Mesendoderm (in vitro differentiated cells): ENCODE results near the gene GDNF. TPM values are rescaled to one million over a fixed set of nuclear protein-coding genes. Genes with fewer than 3 reads are reported as not detected.

Source experiments
- DNase-seq: peaks from one replicate; pipeline ENCODE4 v3.0.0; 2013
- H2AK5ac ChIP-seq: 2 replicates; pipeline ENCODE4 v1.6.1; 2013; ENCODE audit warnings: low read length, inconsistent platforms
- H2BK120ac ChIP-seq: 2 replicates; pipeline ENCODE4 v1.6.1; 2013; ENCODE audit warnings: low read depth, mild to moderate bottlenecking, low read length, moderate library complexity, mixed read lengths
- H2BK15ac ChIP-seq: replicated peaks from 2 replicates; pipeline ENCODE4 v1.6.1; 2013; ENCODE audit warnings: low read depth, mild to moderate bottlenecking, moderate library complexity
- H2BK5ac ChIP-seq: 2 replicates; pipeline ENCODE4 v1.6.1; 2013; ENCODE audit warnings: low read length, inconsistent platforms
- H3K18ac ChIP-seq: 2 replicates; pipeline ENCODE4 v1.6.1; 2013; ENCODE audit warnings: mild to moderate bottlenecking, low read length, mixed read lengths
- H3K23ac ChIP-seq: one replicate; pipeline ENCODE4 v1.6.1; 2013; ENCODE audit warnings: low read length
- H3K27ac ChIP-seq: 2 replicates; pipeline ENCODE4 v1.5.1; 2013; ENCODE audit warnings: low read depth, mild to moderate bottlenecking, inconsistent platforms, low read length, moderate library complexity
- H3K27me3 ChIP-seq: 2 replicates; pipeline ENCODE4 v1.6.1; 2013; ENCODE audit warnings: low read length, control low read depth, mild to moderate bottlenecking, inconsistent platforms; ENCODE audit not compliant: insufficient read depth, poor library complexity
- H3K36me3 ChIP-seq: 2 replicates; pipeline ENCODE4 v1.6.1; 2013; ENCODE audit warnings: low read length, inconsistent platforms; ENCODE audit not compliant: control insufficient read depth, insufficient read depth
- H3K4ac ChIP-seq: one replicate; pipeline ENCODE4 v1.6.1; 2013; ENCODE audit warnings: low read depth, mild to moderate bottlenecking, low read length, moderate library complexity
- H3K4me1 ChIP-seq: 2 replicates; pipeline ENCODE4 v1.6.1; 2013; ENCODE audit warnings: low read depth, low read length, inconsistent platforms; ENCODE audit not compliant: control insufficient read depth
- H3K4me2 ChIP-seq: 2 replicates; pipeline ENCODE4 v1.6.1; 2013; ENCODE audit warnings: low read length
- H3K4me3 ChIP-seq: 2 replicates; pipeline ENCODE4 v1.5.1; 2013; ENCODE audit warnings: mild to moderate bottlenecking, low read length
- H3K56ac ChIP-seq: one replicate; pipeline ENCODE4 v1.6.1; 2013; ENCODE audit warnings: low read length
- H3K79me1 ChIP-seq: 2 replicates; pipeline ENCODE4 v1.6.1; 2013; ENCODE audit warnings: low read length, inconsistent platforms
- H3K79me2 ChIP-seq: 2 replicates; pipeline ENCODE4 v1.6.1; 2013; ENCODE audit warnings: mild to moderate bottlenecking, low read length; ENCODE audit not compliant: control insufficient read depth, insufficient read depth
- H3K9ac ChIP-seq: 2 replicates; pipeline ENCODE4 v1.6.1; 2013; ENCODE audit warnings: low read length, inconsistent platforms
- H4K5ac ChIP-seq: one replicate; pipeline ENCODE4 v1.6.1; 2013; ENCODE audit warnings: low read length
- H4K8ac ChIP-seq: one replicate; pipeline ENCODE4 v1.6.1; 2013; ENCODE audit warnings: low read depth, mild to moderate bottlenecking, control low read depth, low read length, moderate library complexity
- WGBS: extraction: QIAGEN DNeasy Blood & Tissue Kit; methylation state at CpG from one replicate; pipeline ENCODE4 v1.1.7; 2013; ENCODE audit warnings: low lambda C conversion rate, missing lambda C conversion rate; ENCODE audit not compliant: insufficient coverage; ENCODE audit errors: extremely low coverage; 5-methylcytosine and 5-hydroxymethylcytosine counted together
- polyA plus RNA-seq, 2 experiments: library from polyadenylated mRNA; stranded (reverse); fragments of 200-250 nt; gene quantifications; one replicate each; pipeline ENCODE4 v1.2.3, GENCODE V29; 2013

GDNF gene
- polyA plus RNA-seq (2013, experiment 1 of 2), result 2.8 TPM
- polyA plus RNA-seq (2013, experiment 2 of 2), result 3.1 TPM

DNA sequence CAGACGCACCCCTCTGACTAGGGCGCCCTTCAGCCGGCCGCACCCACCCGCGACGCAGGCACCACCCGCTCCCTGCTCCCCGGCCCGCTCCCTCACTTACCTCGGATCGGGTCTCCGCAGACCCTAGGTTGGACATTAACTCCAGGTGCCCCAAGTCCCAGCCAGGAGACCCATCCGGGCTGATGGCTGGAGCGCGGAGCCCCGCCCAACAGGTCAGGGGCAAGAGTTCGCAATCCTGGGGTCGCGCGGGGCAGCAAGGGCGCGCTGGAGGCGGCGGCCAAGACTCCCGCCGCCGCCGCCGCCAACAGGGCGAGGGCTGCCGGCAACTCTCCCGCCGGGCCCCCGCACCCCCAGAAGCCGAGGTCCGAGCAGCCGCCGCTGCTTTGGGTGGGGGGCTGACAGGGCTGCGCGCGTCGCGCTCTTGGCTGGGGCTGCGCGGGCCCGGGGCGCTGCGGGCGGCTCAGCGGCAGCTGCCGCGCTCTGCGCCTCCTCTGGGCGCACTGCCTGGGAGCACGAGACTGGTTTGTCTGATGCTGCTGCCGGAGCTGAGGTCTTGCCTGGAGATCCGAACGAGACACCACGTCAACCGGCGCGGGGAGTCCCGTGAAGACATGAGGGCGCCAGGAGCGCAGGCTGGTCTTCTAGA lies at the start of gene GDNF:
Gene GDNF, minus strand, starts transcription at position 635 of the 646 bp plus-strand sequence. CDS start 5,245 bp downstream, outside the sequence.
- peak within 1 kb of the TSS; percentile 51 for H3K9ac ChIP-seq
- no peak within 1 kb of the TSS for H3K4ac ChIP-seq
- no peak within 1 kb of the TSS for H2BK5ac ChIP-seq
- WGBS, result no CpG with 5 or more reads among the region's 66 CpGs
- H4K5ac ChIP-seq, result no peak within 1 kb of the TSS
- no peak within 1 kb of the TSS for H2BK120ac ChIP-seq
- no peak within 1 kb of the TSS for H3K23ac ChIP-seq
- peak within 1 kb of the TSS; percentile 70 for H3K56ac ChIP-seq
- H3K4me2 ChIP-seq, result peak within 1 kb of the TSS; percentile 58
- H3K4me1 ChIP-seq, result peaks cover 17% of the 10 kb centered on the region
- peaks cover 43% of the 10 kb centered on the region for H3K27me3 ChIP-seq
- no peaks in the 10 kb centered on the region for H3K79me1 ChIP-seq
- no peak within 1 kb of the TSS for H4K8ac ChIP-seq
- H3K36me3 ChIP-seq, result no peaks in the 10 kb centered on the region
- H3K79me2 ChIP-seq, result no peaks in the 10 kb centered on the region
- no peak within 1 kb of the TSS for H2AK5ac ChIP-seq
- H2BK15ac ChIP-seq, result peak within 1 kb of the TSS; percentile 57
- DNase-seq, result peak; percentile 68
- peak within 1 kb of the TSS; percentile 8 for H3K4me3 ChIP-seq
- no peak within 1 kb of the TSS for H3K27ac ChIP-seq
- H3K18ac ChIP-seq, result peak within 1 kb of the TSS; percentile 32

DNA sequence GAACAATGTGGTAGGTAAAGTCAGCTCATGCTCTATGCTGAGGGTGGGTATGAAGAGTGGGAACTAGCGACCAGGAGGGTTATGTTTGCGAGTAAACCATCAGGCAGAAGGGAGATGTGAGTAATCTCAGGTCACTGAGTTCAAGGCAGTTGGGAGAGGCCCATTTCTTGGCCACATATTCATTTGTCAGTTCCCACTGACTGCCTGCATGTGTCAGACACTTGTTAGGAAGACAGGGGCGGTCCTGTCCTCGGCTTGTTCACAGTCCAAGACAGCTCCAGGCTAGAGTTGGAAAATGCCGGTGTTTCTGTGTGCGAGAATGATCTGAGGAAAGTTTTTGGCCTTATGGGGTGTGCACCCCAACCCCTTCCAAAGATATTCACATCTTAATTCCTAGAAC lies 48.6 kb upstream of the GDNF start:
- no CpG with 5 or more reads among the region's 6 CpGs for WGBS
- Histone ChIP-seq H3K79me1 (no peaks in the 10 kb centered on the region), H3K18ac (no peak overlapping the region), H2BK15ac (no peak overlapping the region), H3K9ac (no peak overlapping the region), H3K4ac (no peak overlapping the region), H3K27me3 (no peaks in the 10 kb centered on the region), H3K4me3 (no peak overlapping the region), H3K4me1 (no peaks in the 10 kb centered on the region), H2BK120ac (no peak overlapping the region), H4K5ac (no peak overlapping the region), H3K4me2 (no peak overlapping the region), H3K27ac (no peak overlapping the region), H3K56ac (no peak overlapping the region), H3K23ac (no peak overlapping the region), H3K79me2 (no peaks in the 10 kb centered on the region), H2AK5ac (no peak overlapping the region), H3K36me3 (no peaks in the 10 kb centered on the region), H4K8ac (no peak overlapping the region), H2BK5ac (no peak overlapping the region)
- no peak for DNase-seq

DNA sequence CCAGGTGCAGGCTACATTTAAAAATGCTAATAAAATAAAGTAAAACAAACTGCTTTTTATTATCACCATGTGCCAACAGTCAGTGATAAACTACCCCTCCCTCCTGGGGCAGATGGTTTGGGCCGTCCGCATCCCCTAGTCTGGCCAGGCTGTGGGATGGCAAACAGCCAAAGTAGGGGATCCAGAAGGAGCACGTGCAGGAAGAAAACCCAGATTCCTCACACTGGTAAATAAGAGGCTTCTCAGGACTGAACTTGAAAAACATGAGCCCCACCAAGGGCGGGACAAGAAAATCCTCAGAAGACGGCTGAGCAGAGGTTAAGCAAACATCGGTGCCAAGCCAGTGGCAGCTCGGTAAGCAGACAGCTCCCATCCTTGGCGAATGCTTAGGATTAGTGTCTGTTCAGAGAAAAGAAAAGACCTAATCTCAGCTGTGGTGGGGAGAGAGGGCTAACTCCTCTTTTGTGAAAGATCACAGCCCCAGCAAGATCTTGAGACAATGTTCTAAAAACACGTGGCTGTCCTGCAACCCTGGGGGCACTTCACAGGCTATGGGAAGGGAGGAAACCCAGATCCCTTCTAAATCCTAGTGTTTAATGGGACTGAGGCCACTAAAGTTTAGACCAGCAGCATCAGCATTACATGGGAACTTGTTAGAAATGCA lies 46.5 kb upstream of the GDNF start:
- Histone ChIP-seq H3K36me3 (no peaks in the 10 kb centered on the region), H3K27me3 (no peaks in the 10 kb centered on the region), H3K23ac (no peak overlapping the region), H3K79me2 (no peaks in the 10 kb centered on the region), H2BK5ac (no peak overlapping the region), H3K4me1 (no peaks in the 10 kb centered on the region), H2AK5ac (no peak overlapping the region), H3K9ac (no peak overlapping the region), H3K4me2 (no peak overlapping the region), H3K4me3 (no peak overlapping the region), H3K4ac (no peak overlapping the region), H3K56ac (no peak overlapping the region), H4K8ac (no peak overlapping the region), H4K5ac (no peak overlapping the region), H2BK120ac (no peak overlapping the region), H3K79me1 (no peaks in the 10 kb centered on the region), H3K27ac (no peak overlapping the region), H2BK15ac (no peak overlapping the region), H3K18ac (no peak overlapping the region)
- WGBS, result no CpG with 5 or more reads among the region's 9 CpGs
- DNase-seq, result no peak

DNA sequence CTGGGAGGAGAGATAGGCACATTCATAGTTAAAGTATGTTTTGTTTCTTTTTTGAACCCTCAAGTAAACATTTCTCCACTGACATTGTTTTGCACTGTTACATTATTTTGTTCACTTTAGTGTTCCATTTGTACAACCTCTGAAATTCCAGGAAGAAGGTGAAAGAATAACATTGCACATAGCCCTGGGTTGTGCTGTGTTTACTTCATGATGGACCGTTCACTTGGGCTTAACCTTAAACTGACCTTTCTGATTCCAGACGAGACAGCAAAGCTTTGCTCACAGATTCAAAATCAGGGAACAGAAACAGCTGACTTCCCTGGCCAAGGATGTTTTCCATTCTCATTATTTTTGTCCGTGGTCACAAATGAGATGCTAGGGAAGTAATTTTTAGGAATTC lies 42.8 kb upstream of the GDNF start:
- no peaks in the 10 kb centered on the region for H3K36me3 ChIP-seq
- H3K27me3 ChIP-seq, result no peaks in the 10 kb centered on the region
- no peak overlapping the region for H3K9ac ChIP-seq
- no peak overlapping the region for H3K4ac ChIP-seq
- H3K23ac ChIP-seq, result no peak overlapping the region
- no peaks in the 10 kb centered on the region for H3K79me2 ChIP-seq
- no peak overlapping the region for H4K8ac ChIP-seq
- H3K27ac ChIP-seq, result no peak overlapping the region
- no peak overlapping the region for H2BK120ac ChIP-seq
- H3K56ac ChIP-seq, result no peak overlapping the region
- no peak overlapping the region for H2BK5ac ChIP-seq
- no peak overlapping the region for H2AK5ac ChIP-seq
- no CpG with 5 or more reads among the region's 3 CpGs for WGBS
- no peak for DNase-seq
- no peak overlapping the region for H2BK15ac ChIP-seq
- no peak overlapping the region for H3K18ac ChIP-seq
- no peak overlapping the region for H4K5ac ChIP-seq
- no peak overlapping the region for H3K4me3 ChIP-seq
- no peak overlapping the region for H3K4me2 ChIP-seq
- no peaks in the 10 kb centered on the region for H3K79me1 ChIP-seq
- no peaks in the 10 kb centered on the region for H3K4me1 ChIP-seq

DNA sequence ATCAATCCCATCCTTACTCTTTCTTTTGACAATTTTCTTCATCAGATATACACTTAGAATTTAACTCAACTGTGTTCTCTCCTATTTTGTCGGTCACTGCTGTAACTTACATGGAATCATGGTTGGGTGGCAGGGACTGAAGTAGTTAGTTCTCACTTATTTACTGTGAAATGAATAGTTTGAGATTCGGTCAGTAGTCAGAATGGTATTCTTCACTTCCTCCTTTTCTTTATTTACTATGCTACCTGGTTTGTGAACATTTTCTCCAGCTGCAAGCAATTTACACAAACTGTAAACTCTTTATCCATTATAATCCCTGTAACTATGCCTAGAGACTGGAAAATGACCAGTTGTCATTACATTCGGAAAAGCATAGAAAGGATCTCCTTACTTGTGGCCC lies 41.5 kb upstream of the GDNF start:
- Histone ChIP-seq H2AK5ac (no peak overlapping the region), H3K79me1 (no peaks in the 10 kb centered on the region), H3K9ac (no peak overlapping the region), H3K79me2 (no peaks in the 10 kb centered on the region), H4K8ac (no peak overlapping the region), H3K18ac (no peak overlapping the region), H3K23ac (no peak overlapping the region), H2BK120ac (no peak overlapping the region), H3K4ac (no peak overlapping the region), H3K27ac (no peak overlapping the region), H3K4me1 (no peaks in the 10 kb centered on the region), H3K27me3 (no peaks in the 10 kb centered on the region), H2BK5ac (no peak overlapping the region), H3K4me3 (no peak overlapping the region), H2BK15ac (no peak overlapping the region), H4K5ac (no peak overlapping the region), H3K36me3 (no peaks in the 10 kb centered on the region), H3K56ac (no peak overlapping the region), H3K4me2 (no peak overlapping the region)
- WGBS, result no CpG with 5 or more reads among the region's 3 CpGs
- DNase-seq, result no peak
